Right lobe of liver (tissue), 4 donors: ENCODE measurements around the gene CEP63.

Source experiments
- CTCF ChIP-seq, 4 donors: fragments of 200-600 bp in 3 of 4; fragments of 450-650 bp in 1 of 4; IDR thresholded peaks; one replicate each; pipeline versions ENCODE4 v1.5.1 to v1.8.0; 2016 to 2022; ENCODE audit warnings: antibody characterized with exemption in 4 of 4, mild to moderate bottlenecking in 2 of 4
- POLR2A ChIP-seq: fragments of 450-650 bp; IDR thresholded peaks from one replicate; pipeline ENCODE4 v1.6.1; 2017; ENCODE audit warnings: antibody characterized with exemption, mild to moderate bottlenecking
- donor health status: DM: no; HTN: no; CAD: no.
- donor health status: DM: no; HTN: no; CAD: no.
- donor health status: DM: no; HTN: yes; CAD: no.

DNA sequence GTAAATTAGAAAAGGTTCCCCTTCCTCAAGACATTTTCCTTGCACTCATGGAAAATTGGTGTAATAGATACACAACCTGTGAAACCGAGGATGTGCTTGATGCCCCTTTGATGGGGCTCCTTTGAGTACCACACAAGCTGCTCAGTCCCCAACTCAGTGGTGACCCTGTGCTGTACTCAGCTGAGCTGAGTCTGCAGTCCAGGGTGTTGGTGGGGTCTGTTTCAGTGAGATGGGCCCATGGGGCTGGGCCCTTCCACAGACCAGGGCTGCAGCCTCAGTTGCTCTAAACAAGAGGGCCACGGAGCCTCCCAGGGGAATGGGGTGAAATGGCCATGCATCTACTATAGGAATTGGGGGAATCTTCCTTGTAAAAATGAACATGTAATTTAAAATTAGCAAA is 125.7 kb downstream of the CEP63 start:
- TF ChIP-seq POLR2A, result no peak
- TF ChIP-seq CTCF (IDR thresholded peaks at IDR 0.05), result no peak
